ENCODE data around the gene GPR162.

Gene GPR162

DNA sequence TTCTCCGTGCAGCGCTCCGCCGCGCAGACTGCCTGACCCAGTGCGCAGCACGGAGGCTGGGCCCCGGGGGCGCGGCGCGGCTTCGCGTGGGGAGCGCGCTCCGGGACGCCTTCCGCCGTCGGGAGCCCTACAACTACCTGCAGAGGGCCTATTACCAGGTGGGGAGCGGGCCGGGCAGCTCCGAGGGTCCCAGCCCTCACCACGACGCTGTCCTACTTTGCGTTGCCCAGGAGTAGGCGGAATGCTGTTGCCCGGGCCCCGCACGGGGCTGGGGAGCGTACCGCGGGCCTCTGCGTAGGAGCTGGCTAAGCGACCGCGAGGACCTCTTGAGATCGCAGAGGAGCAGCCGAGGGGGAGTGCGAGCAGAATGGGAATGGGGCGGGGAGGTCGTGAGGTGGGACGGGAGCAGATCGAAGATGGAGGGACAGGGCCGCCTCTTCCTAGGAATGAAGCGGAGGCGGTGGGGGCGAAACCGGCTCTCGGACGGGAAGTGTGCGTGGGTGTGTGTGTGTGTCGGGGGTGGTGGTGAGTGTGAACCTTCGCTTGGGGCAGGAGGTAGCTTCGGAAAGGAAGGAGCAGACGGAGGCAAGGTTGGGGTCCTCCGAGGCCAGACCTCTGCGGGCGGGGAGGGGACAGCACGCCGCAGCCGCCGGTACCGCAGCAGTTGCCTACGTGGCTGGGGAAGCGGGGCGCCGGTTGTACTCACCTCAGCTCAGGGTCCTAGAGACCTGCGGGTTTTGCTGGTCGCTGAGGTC, 7.3 kb downstream of the GPR162 start:
- Histone ChIP-seq H3K36me3 (ENCODE audit: insufficient read depth, low read length) (peaks cover 9% of the 10 kb centered on the region; the same call in 1 of the 2 replicates), H3K4me3 (ENCODE audit: low read length, poor library complexity, severe bottlenecking) (peak overlapping the region; percentile 77), H4K20me1 (ENCODE audit: insufficient read depth, low read length, poor library complexity, severe bottlenecking) (no peaks in the 10 kb centered on the region), H3K4me2 (ENCODE audit: low read depth, low read length, poor library complexity, severe bottlenecking) (peak overlapping the region; percentile 77), H3K79me2 (ENCODE audit: insufficient read depth, low read length) (peaks cover 25% of the 10 kb centered on the region; the same call in 1 of the 2 replicates), H3K27me3 (ENCODE audit: insufficient read depth, low read length, poor library complexity, severe bottlenecking) (no peaks in the 10 kb centered on the region), H3K4me1 (ENCODE audit: insufficient read depth, low read length, poor library complexity, severe bottlenecking) (peaks cover 21% of the 10 kb centered on the region), H2AFZ (ENCODE audit: low read length) (peak overlapping the region; percentile 62), H3K9ac (ENCODE audit: low read depth, low read length, poor library complexity, severe bottlenecking) (peak overlapping the region; percentile 89), H3K9me3 (ENCODE audit: insufficient read depth, low read depth, low read length) (no peaks in the 10 kb centered on the region), H3K9me2 (replicated peaks; ENCODE audit: low read depth, low read length) (no peaks in the 10 kb centered on the region), H3F3A (ENCODE audit: low read depth) (no peaks in the 10 kb centered on the region)
- no peak for TF ChIP-seq CTCF (conservative IDR thresholded peaks at IDR 0.05; ENCODE audit: low read length)

DNA sequence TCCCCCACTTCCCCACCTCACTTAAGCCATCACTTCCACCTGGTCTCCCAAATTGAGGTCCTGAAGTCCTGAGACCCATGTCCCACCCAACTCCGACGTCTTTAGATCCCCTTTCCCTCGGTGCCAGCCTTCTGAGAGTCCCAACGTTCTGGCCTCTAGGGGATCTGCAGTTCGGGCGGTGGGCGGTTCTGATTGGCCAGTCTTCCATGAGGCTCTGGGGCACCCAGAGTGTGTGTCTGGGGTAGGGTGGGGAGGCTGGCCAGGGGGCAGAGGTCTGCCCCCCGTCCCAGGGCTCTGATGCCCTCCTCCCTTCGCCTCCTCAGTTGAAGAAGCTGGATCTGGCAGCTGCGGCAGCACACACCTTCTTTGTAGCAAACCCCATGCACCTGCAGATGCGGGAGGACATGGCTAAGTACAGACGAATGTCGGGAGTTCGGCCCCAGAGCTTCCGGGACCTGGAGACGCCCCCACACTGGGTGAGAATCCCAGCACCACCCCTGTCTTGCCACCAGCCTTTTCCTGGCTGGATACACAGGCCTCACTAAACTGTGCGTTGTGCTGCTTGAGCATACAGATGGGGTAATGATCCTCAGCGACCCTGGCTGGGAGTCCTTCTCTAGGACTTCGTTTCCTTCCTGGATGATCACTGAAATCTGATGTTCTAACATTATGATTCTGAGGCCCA, 8.1 kb downstream of the GPR162 start:
- TF ChIP-seq EZH2phosphoT487 (IDR thresholded peaks at IDR 0.05; ENCODE audit: borderline replicate concordance) (no peak), CTCF (conservative IDR thresholded peaks at IDR 0.05; ENCODE audit: low read length) (peak; percentile 43)
- H3K9me2 ChIP-seq (replicated peaks; ENCODE audit: low read depth, low read length): no peaks in the 10 kb centered on the region
- H3K9ac ChIP-seq (ENCODE audit: low read depth, low read length, poor library complexity, severe bottlenecking): peak overlapping the region; percentile 89
- no peaks in the 10 kb centered on the region for H3K27me3 ChIP-seq (ENCODE audit: insufficient read depth, low read length, poor library complexity, severe bottlenecking)
- no peaks in the 10 kb centered on the region for H3K9me3 ChIP-seq (ENCODE audit: insufficient read depth, low read depth, low read length)
- H3F3A ChIP-seq (ENCODE audit: low read depth): no peaks in the 10 kb centered on the region
- peaks cover 11% of the 10 kb centered on the region; the same call in 1 of the 2 replicates for H3K36me3 ChIP-seq (ENCODE audit: insufficient read depth, low read length)
- peaks cover 21% of the 10 kb centered on the region for H3K4me1 ChIP-seq (ENCODE audit: insufficient read depth, low read length, poor library complexity, severe bottlenecking)
- H3K79me2 ChIP-seq (ENCODE audit: insufficient read depth, low read length): peaks cover 25% of the 10 kb centered on the region; the same call in 1 of the 2 replicates
- peak overlapping the region; percentile 77 for H3K4me3 ChIP-seq (ENCODE audit: low read length, poor library complexity, severe bottlenecking)
- peak overlapping the region; percentile 62; the same call in 1 of the 2 replicates for H2AFZ ChIP-seq (ENCODE audit: low read length)
- H4K20me1 ChIP-seq (ENCODE audit: insufficient read depth, low read length, poor library complexity, severe bottlenecking): no peaks in the 10 kb centered on the region
- peak overlapping the region; percentile 77 for H3K4me2 ChIP-seq (ENCODE audit: low read depth, low read length, poor library complexity, severe bottlenecking)

DNA sequence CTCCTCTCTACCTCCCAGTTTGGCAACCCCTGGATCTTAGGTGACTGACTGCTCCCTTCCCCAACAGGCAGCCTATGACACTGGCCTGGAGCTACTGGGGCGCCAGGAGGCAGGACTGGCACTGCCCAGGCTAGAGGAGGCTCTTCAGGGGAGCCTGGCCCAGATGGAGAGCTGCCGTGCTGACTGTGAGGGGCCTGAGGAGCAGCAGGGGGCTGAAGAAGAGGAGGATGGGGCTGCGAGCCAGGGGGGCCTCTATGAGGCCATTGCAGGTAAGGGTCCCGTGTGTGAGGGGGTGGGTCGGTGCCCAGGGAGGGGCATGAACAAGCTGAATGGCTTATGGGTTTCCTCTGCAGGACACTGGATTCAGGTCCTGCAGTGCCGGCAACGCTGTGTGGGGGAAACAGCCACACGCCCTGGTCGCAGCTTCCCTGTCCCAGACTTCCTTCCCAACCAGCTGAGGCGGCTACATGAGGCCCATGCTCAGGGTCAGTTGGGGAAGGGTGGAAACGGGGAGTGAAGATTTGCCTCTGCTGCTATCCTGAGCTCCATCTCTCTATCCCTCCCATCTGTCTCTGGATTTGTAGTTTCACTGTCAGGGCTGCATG, 8.8 kb downstream of the GPR162 start:
- H3K9ac ChIP-seq (ENCODE audit: low read depth, low read length, poor library complexity, severe bottlenecking): peak overlapping the region; percentile 89

More for the DNA sequence above, 8.8 kb downstream of the GPR162 start:
- no peaks in the 10 kb centered on the region for H3K9me2 ChIP-seq (replicated peaks; ENCODE audit: low read depth, low read length)
- peaks cover 25% of the 10 kb centered on the region; the same call in 1 of the 2 replicates for H3K79me2 ChIP-seq (ENCODE audit: insufficient read depth, low read length)
- no peaks in the 10 kb centered on the region for H3K9me3 ChIP-seq (ENCODE audit: insufficient read depth, low read depth, low read length)
- H2AFZ ChIP-seq (ENCODE audit: low read length): no peak overlapping the region
- peak overlapping the region; percentile 77 for H3K4me3 ChIP-seq (ENCODE audit: low read length, poor library complexity, severe bottlenecking)
- TF ChIP-seq CTCF (conservative IDR thresholded peaks at IDR 0.05; ENCODE audit: low read length) (no peak), EZH2phosphoT487 (IDR thresholded peaks at IDR 0.05; ENCODE audit: borderline replicate concordance) (no peak)
- H3K4me2 ChIP-seq (ENCODE audit: low read depth, low read length, poor library complexity, severe bottlenecking): peak overlapping the region; percentile 77
- H3K36me3 ChIP-seq (ENCODE audit: insufficient read depth, low read length): peaks cover 11% of the 10 kb centered on the region; the same call in 1 of the 2 replicates
- H4K20me1 ChIP-seq (ENCODE audit: insufficient read depth, low read length, poor library complexity, severe bottlenecking): no peaks in the 10 kb centered on the region
- H3K27me3 ChIP-seq (ENCODE audit: insufficient read depth, low read length, poor library complexity, severe bottlenecking): no peaks in the 10 kb centered on the region
- H3K4me1 ChIP-seq (ENCODE audit: insufficient read depth, low read length, poor library complexity, severe bottlenecking): peaks cover 21% of the 10 kb centered on the region
- no peaks in the 10 kb centered on the region for H3F3A ChIP-seq (ENCODE audit: low read depth)

Measured in Loucy (cell line).